IPS-18c (cell line): ENCODE results near the gene ZNF804A.

Experiments used
- H3K4me3 ChIP-seq: 2 replicates; pipeline ENCODE4 v1.7.0; 2013; ENCODE audit warnings: low read depth, mild to moderate bottlenecking, low read length, moderate library complexity; ENCODE audit not compliant: insufficient read depth
- H3K9me3 ChIP-seq: one replicate; pipeline ENCODE4 v1.6.1; 2013; ENCODE audit warnings: mild to moderate bottlenecking, low read length, moderate library complexity; ENCODE audit not compliant: control insufficient read depth, insufficient read depth

The ZNF804A gene

GRCh38 chr2:184945326-184945725 is 347.0 kb downstream of the ZNF804A start:
- Histone ChIP-seq H3K4me3 (no peak overlapping the region), H3K9me3 (no peaks in the 10 kb centered on the region)

GRCh38 chr2:184945824-184946223 is 347.5 kb downstream of the ZNF804A start:
- Histone ChIP-seq H3K4me3 (no peak overlapping the region), H3K9me3 (no peaks in the 10 kb centered on the region)

- H3K9me3 ChIP-seq: no peaks in the 10 kb centered on the region
- no peak overlapping the region for H3K4me3 ChIP-seq
Observed at GRCh38 chr2:184956856-184957255, 358.5 kb downstream of the ZNF804A start.

GRCh38 chr2:184971546-184972068 is 373.3 kb downstream of the ZNF804A start:
- no peaks in the 10 kb centered on the region for H3K9me3 ChIP-seq
- H3K4me3 ChIP-seq: no peak overlapping the region
